Urothelium cell line (cell line): ENCODE results near the gene LRRC28.
A peak's percentile ranks its signal among the peaks of the same experiment; 100 is the strongest.

ENCODE experiments used
- DNase-seq: peaks from one replicate; pipeline ENCODE4 v3.0.0; 2011; ENCODE audit warnings: low spot score, mixed read lengths
- FAIRE-seq: peaks from 2 replicates; lab custom pipeline; 2011; peaks lifted over from hg19 to GRCh38; lab: Jason Lieb, UNC

The LRRC28 gene

GRCh38 chr15:99433026-99433756 is 181.9 kb downstream of the LRRC28 start:
- FAIRE-seq (no peak), DNase-seq (peak; percentile 36)

DNA sequence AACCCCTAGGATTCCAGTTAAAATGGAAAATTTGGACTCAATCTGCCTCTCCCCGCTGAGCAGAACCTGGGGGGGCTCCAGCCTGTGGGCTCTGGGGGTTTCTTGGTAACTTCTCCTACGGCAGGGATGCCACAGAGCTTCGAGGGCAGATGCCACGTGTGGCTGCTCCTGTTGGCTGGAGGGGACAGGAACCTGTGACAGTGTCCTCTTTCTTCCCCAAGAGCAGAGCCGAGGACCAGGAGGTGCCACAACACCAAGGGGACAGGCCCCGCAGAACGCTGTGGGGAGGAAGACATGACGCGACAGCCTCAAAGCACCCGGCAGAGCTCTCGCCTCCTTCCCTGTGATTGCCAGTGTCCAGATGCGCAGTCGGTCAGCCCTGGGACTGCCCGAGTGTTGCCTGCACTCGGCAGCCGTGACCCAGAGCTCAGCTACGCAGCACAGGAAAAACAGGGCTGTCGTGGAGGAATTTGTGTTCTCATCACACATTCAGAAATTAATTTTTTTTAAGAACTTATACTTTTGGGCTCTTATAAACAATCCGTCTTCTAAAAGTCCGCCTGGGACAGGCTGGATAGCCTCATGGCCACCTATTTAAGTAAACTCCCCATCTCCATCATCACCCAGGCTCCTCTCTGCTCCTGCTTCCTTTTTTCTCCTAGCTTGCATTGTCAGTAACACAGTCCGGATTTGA is 182.6 kb downstream of the LRRC28 start:
- FAIRE-seq = no peak
- DNase-seq = no peak

DNA sequence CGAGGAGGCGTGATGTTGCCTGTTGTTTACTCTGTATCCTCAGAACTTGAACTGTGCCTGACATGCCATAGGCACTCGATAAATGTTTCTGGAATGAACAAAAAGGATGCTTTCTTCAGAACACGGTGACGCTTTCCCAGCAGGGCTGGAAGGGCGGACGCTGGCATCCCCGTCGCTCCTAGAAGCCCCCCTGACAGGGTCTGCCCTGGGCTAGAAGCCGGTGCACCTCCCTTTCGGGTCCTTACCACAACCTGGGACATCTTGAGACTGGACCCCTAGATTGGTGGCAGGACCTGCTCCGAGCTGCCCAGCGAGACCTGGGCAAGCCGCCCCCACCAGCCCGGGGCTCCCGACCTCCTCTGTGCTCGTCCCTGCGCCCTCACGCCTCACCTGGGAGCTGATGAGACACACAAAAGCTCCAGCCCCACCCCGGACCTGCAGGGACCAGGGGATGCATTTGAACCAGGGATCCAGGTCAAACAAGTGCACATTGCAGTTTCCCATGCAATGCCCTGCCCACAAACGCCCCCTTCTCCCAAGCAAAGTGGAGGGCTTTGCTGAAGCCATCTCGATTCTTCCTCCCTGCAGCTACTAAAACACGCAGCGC is 183.3 kb downstream of the LRRC28 start:
- DNase-seq (no peak), FAIRE-seq (no peak)

GRCh38 chr15:99435113-99435695 is 183.9 kb downstream of the LRRC28 start:
- FAIRE-seq (no peak), DNase-seq (no peak)

DNA sequence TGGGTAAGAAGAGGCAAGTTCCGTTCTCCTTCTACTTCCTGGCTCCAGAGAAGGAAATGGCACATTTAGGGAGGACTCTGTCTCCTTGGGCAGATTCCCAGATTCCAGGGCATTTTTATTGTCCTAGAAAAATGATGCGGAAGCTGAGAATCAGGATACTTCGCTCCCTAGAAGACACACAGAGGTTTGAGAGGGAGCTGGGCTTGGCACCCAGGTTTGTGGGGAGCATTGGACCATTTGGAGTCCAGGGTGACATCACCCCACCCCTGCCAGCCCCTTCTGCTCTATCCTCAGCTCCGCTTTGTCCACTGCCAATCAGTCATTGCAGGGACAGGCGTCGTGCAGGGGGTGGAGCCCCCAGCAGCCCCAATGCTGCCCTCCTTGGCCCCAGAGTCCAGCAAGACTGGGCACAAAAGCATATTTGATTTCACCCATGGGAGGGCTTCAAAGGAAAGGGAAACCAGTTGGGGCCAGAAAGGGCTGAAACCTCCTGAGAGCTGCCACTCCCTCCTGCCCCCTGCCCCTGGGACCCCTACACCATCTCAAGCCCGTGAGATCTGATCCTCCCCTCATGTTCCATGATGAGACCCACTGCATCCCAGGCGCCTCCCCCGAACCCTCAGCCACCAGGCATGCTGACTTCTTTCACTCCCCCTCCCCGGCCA is 184.7 kb downstream of the LRRC28 start:
- FAIRE-seq = no peak
- no peak for DNase-seq

DNA sequence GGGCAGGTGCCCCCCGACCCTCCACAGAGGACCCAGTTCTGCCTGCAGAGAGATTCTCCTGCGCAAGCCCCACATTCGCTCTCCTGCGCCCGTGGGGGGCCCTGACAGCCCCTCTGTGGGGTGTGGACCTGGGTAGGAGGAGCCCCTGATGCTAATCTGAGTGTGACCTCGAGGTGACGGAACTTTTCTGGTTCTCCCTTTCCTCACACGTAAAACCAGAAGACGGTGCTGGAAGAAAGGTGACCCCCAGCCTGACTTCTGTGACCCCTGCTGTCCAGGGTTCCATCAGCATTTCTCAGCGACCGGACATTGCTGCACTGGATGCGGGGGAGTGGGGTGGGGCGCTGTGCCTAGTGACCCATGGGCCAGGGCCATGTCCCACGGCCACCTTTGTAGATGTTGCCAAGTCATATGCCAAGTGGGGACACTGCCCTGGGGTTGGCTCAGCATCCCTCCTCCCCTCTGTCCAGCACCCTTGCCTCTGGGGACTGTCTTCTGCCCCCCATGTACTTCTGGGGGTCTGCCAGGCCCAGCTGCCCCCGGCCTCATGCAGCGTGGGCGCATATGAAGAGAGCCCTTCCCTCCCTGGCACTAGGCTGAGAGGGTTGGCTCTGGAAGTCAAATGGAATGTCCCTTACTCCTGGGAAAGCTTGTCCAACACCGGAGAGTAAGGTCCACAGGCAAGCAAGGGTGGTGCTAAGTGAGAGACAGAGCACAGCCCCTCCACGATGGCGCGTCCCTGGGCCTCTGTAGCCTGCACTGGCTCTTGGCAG is 185.4 kb downstream of the LRRC28 start:
- DNase-seq = no peak
- FAIRE-seq = no peak

DNA sequence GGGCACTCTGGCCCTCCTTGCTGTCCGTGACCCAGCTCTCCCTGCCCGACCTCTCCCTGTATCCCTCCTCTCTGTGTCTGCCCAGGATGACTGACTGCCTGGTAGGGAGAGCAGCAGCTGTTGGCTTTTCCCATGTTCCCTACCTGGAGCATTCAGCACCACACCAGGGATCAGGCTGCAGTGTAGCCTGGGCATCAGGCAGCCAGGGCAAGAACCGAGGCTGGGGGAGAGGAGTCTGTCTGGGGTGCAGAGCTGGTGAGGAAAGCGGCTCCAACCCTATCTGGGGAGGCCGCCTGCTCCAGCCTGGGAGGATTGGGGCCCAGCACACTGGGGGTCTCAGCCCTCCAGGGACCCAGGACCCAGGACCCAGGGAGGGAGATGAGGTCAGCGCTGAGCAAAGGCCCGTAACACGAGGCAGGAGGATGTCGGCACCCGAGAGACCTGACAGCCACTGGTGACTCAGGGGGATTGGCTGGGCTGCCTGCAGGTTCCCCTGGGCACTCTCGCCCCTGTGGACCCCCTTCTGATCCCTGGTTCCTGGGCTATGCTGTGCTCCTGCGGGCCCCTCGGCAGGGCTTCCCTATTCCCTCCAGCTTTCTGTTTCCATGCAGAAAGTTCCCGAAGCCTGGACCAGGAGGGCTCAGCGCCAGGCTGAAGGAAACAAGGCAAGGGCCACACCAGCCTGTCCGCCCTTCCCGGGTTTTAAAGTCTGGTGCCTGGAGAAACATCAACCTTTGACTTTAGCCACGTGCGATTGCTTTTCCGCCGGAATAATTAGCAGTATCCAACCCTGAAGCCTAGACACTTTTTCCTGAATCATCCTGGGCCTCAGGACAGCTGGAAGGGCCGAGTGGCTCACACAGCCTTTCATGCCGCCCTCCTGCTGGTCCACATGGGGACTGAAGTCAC is 186.3 kb downstream of the LRRC28 start:
- no peak for FAIRE-seq
- DNase-seq = no peak

- no peak for DNase-seq
- no peak for FAIRE-seq
Observed at GRCh38 chr15:99438224-99438585, 186.9 kb downstream of the LRRC28 start.

DNA sequence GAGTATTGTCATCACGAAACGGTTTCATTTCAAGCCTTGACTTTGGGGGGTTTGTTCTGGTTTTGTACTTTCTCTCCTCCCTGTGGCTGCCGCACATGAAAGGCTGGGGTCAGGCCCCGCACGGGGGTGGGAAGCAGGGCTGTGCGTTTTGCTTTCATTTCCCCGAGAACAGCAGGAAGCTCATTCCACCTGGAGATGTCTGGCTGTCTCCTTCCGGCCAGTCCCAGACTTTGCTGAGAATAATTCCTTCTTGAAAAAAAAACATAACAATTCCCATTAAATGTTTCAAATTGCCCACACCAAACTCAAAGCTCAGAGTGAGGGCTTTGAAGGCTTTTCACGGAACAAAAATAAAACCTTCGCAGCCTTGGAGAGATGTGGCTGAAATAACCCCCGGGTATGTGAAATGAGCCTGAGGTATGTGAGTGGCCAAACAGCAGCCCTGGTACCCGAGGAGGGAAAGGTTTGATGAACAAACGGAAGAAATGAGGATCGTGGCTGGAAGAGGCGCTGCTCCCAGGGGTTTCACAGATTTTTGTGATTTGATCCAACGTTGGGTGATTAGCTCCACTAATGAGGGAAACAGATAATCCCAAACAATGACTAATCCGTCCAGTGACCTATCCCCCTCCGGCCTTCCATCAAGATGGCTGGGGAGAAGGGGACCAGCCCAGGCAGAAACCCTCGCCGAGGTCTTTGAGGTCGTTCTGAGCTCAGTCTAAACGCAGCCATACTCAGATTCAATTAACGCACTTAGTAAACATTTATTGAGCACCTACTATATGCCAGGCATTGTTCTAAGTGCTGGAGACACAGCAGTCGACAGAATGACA is 187.6 kb downstream of the LRRC28 start:
- no peak for DNase-seq
- FAIRE-seq = no peak

DNA sequence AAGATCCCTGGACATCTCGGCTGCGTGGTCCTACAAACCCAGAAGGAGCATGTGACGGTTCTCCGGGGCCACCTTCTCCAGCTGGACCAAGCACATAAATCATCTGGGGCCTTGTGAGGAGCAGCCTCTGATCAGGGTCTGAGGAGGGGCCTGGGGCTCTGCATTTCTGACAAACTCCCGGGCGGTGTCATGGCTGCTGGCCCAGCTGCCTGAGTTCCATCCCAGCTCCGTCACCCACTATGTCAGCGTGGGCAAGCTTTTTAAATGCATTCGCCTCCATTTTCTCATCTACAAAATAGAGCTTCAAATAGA is 188.2 kb downstream of the LRRC28 start:
- FAIRE-seq (no peak), DNase-seq (no peak)

DNA sequence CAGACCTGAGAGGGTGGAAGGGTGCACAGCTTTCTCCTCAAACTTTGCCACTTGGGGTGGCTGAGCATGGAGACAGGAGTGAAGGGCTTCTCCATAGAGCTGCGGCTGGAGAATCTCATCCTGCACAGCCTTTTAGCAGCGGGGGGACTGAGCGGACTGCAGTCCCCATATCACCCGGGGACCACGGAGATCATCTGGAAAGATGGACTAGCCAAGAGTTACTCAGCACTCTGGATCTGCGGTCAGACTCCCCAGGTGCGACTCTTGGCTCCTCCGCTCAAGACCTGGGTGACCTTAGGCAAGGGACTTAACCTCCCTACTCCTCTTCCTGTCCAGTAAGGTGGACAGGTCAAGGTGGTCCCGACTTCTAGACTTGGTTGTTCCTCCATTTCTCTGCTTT is 188.7 kb downstream of the LRRC28 start:
- DNase-seq (no peak), FAIRE-seq (no peak)
